WTC11 (cell line): ENCODE data around the gene SNX3. TPM values are rescaled to one million over a fixed set of nuclear protein-coding genes. Genes with fewer than 3 reads are reported as not detected.

Experiments used
- ATAC-seq: fragments of 200-7000 bp; cut with Tn5 transposase; 2 replicates; pipeline ENCODE4 v1.10.0; 2021; ENCODE audit warnings: mild to moderate bottlenecking, moderate library complexity
- CTCF ChIA-PET: fragments of 300-600 bp; sonication (Branson Sonifier 250); formaldehyde crosslinking; loops from one replicate; lab custom pipeline; 2021; ENCODE audit warnings: antibody characterized with exemption; lab: Charles Lee
- POLR2A ChIA-PET: fragments of 350-600 bp; sonication (Branson Sonifier 250); formaldehyde crosslinking; loops from one replicate; lab custom pipeline; 2021; ENCODE audit warnings: antibody characterized with exemption; lab: Charles Lee
- DNase-seq: peaks from one replicate; pipeline ENCODE4 v3.0.0; 2021; ENCODE audit warnings: low spot score
- H3K27ac Mint-ChIP-seq: 2 replicates; pipeline ENCODE4 v1.8.0; 2021; ENCODE audit warnings: mixed read lengths
- H3K27me3 Mint-ChIP-seq: 2 replicates; pipeline ENCODE4 v1.8.0; 2021; ENCODE audit warnings: low read depth, mild to moderate bottlenecking, moderate library complexity, mixed read lengths
- H3K36me3 Mint-ChIP-seq: 2 replicates; pipeline ENCODE4 v1.8.0; 2021; ENCODE audit warnings: mixed read lengths
- H3K4me1 Mint-ChIP-seq: 2 replicates; pipeline ENCODE4 v1.8.0; 2022; ENCODE audit warnings: mixed read lengths
- H3K4me3 Mint-ChIP-seq: 2 replicates; pipeline ENCODE4 v1.8.0; 2021; ENCODE audit warnings: mild to moderate bottlenecking, moderate library complexity, mixed read lengths
- H3K9me3 Mint-ChIP-seq: 2 replicates; pipeline ENCODE4 v1.8.0; 2021; ENCODE audit warnings: mixed read lengths
- ATF2 ChIP-seq: sonication (generic); formaldehyde crosslinking; IDR thresholded peaks from 2 replicates; pipeline ENCODE4 v1.8.1; 2022; ENCODE audit warnings: low read depth, missing genetic modification reagents, borderline replicate concordance
- CREB1 ChIP-seq: sonication (generic); formaldehyde crosslinking; IDR thresholded peaks from 2 replicates; pipeline ENCODE4 v1.8.0; 2023; ENCODE audit warnings: mild to moderate bottlenecking, missing genetic modification reagents
- CTCF ChIP-seq: fragments of 200-600 bp; IDR thresholded peaks from 2 replicates; pipeline ENCODE4 v1.8.0; 2022; ENCODE audit warnings: antibody characterized with exemption
- E2F1 ChIP-seq: sonication (generic); formaldehyde crosslinking; IDR thresholded peaks from 2 replicates; pipeline ENCODE4 v1.8.0; 2022; ENCODE audit warnings: mild to moderate bottlenecking, missing genetic modification reagents
- ELF4 ChIP-seq: sonication (generic); formaldehyde crosslinking; IDR thresholded peaks from 2 replicates; pipeline ENCODE4 v1.8.1; 2022; ENCODE audit warnings: low read depth, mild to moderate bottlenecking, moderate library complexity, missing genetic modification reagents
- ETV6 ChIP-seq: sonication (generic); formaldehyde crosslinking; IDR thresholded peaks from 2 replicates; pipeline ENCODE4 v1.8.1; 2022; ENCODE audit warnings: mild to moderate bottlenecking, missing genetic modification reagents
- FOXP1 ChIP-seq: sonication (generic); formaldehyde crosslinking; IDR thresholded peaks from 2 replicates; pipeline ENCODE4 v1.8.0; 2022; ENCODE audit warnings: missing genetic modification reagents, mild to moderate bottlenecking, moderate library complexity, borderline replicate concordance
- GTF2I ChIP-seq: fragments of 250-450 bp; sonication (Bioruptor Pico); conservative IDR thresholded peaks from 2 replicates; pipeline ENCODE4 v1.4.0; 2021; ENCODE audit warnings: mild to moderate bottlenecking
- IRF1 ChIP-seq: sonication (generic); formaldehyde crosslinking; IDR thresholded peaks from 2 replicates; pipeline ENCODE4 v1.8.0; 2023; ENCODE audit warnings: missing genetic modification reagents
- JUN ChIP-seq: sonication (generic); formaldehyde crosslinking; IDR thresholded peaks from 2 replicates; pipeline ENCODE4 v1.8.0; 2023; ENCODE audit warnings: mild to moderate bottlenecking, missing genetic modification reagents
- NFE2L1 ChIP-seq: sonication (generic); formaldehyde crosslinking; IDR thresholded peaks from 2 replicates; pipeline ENCODE4 v1.8.1; 2023; ENCODE audit warnings: missing genetic modification reagents
- NFYB ChIP-seq: sonication (generic); formaldehyde crosslinking; conservative IDR thresholded peaks from 2 replicates; pipeline ENCODE4 v1.8.0; 2022; ENCODE audit warnings: low read depth, missing genetic modification reagents
- NR2C2 ChIP-seq: sonication (generic); formaldehyde crosslinking; IDR thresholded peaks from 2 replicates; pipeline ENCODE4 v1.8.0; 2022; ENCODE audit warnings: mild to moderate bottlenecking, missing genetic modification reagents
- SOX15 ChIP-seq: fragments of 250-450 bp; sonication (Bioruptor Pico); IDR thresholded peaks from 2 replicates; pipeline ENCODE4 v1.9.0; 2021; ENCODE audit warnings: mild to moderate bottlenecking
- ZNF416 ChIP-seq: fragments of 250-450 bp; sonication (Bioruptor Pico); IDR thresholded peaks from 2 replicates; pipeline ENCODE4 v1.9.0; 2021; ENCODE audit warnings: mild to moderate bottlenecking, inconsistent platforms
- ZNF512 ChIP-seq: sonication (generic); formaldehyde crosslinking; IDR thresholded peaks from 2 replicates; pipeline ENCODE4 v1.8.1; 2022; ENCODE audit warnings: missing genetic modification reagents, borderline replicate concordance
- ZNF671 ChIP-seq: fragments of 250-450 bp; sonication (Bioruptor Pico); IDR thresholded peaks from 2 replicates; pipeline ENCODE4 v1.8.0; 2021; ENCODE audit warnings: mild to moderate bottlenecking
- total RNA-seq: library from RNA; stranded (reverse); gene quantifications from 3 replicates; pipeline ENCODE4 v1.2.3, GENCODE V29; 2021

SNX3 gene
- total RNA-seq, 1 experiment from 2014 or later, result 66.1 TPM

- no peaks in the 10 kb centered on the region for H3K36me3 Mint-ChIP-seq
- H3K9me3 Mint-ChIP-seq, result no peaks in the 10 kb centered on the region
- no peak for TF ChIP-seq NFE2L1 (CRISPR knock-in tag)
- TF ChIP-seq ZNF671 (CRISPR knock-in tag), result no peak
- TF ChIP-seq JUN (CRISPR knock-in tag), result no peak
- TF ChIP-seq GTF2I (CRISPR knock-in tag), result no peak
- no peak for TF ChIP-seq SOX15 (CRISPR knock-in tag)
- no peak for TF ChIP-seq ZNF416 (CRISPR knock-in tag)
- no peak for TF ChIP-seq IRF1 (CRISPR knock-in tag)
- TF ChIP-seq E2F1 (CRISPR knock-in tag), result no peak
- no peak for TF ChIP-seq ZNF512 (CRISPR knock-in tag)
- POLR2A ChIA-PET, result no interaction called here
- CTCF ChIA-PET, result interaction anchor here (1.8 kb wide), 1 partner anchor 18 kb away, joined by 6 read pairs; no protein-coding TSS in a partner anchor
- DNase-seq, result no peak
- peaks cover 2% of the 10 kb centered on the region; the same call in 1 of the 2 replicates for H3K27me3 Mint-ChIP-seq
- H3K4me1 Mint-ChIP-seq, result no peaks in the 10 kb centered on the region
- H3K27ac Mint-ChIP-seq, result no peak overlapping the region
- H3K4me3 Mint-ChIP-seq, result no peak overlapping the region
- no peak for ATAC-seq
These were observed 67.0 kb downstream of the SNX3 start for GRCh38 chr6:108193835-108194234.

GRCh38 chr6:108193131-108193530, 67.7 kb downstream of the SNX3 start:
- no peak overlapping the region for H3K4me3 Mint-ChIP-seq
- no peak for DNase-seq
- no peaks in the 10 kb centered on the region for H3K36me3 Mint-ChIP-seq
- POLR2A ChIA-PET, result interaction anchor here (0.6 to 0.8 kb wide), 2 partner anchors 114 to 181 kb away, joined by 3 read pairs; no protein-coding TSS in a partner anchor
- H3K9me3 Mint-ChIP-seq, result no peaks in the 10 kb centered on the region
- ATAC-seq, result no peak
- CTCF ChIA-PET, result interaction anchor here (1.8 kb wide), 1 partner anchor 17 kb away, joined by 6 read pairs; no protein-coding TSS in a partner anchor
- H3K27ac Mint-ChIP-seq, result no peak overlapping the region
- H3K4me1 Mint-ChIP-seq, result no peaks in the 10 kb centered on the region
- no peak for TF ChIP-seq CTCF
- no peak for TF ChIP-seq ELF4
- no peak for TF ChIP-seq ZNF671 (CRISPR knock-in tag)
- TF ChIP-seq NFYB (CRISPR knock-in tag), result no peak
- no peak for TF ChIP-seq ETV6 (CRISPR knock-in tag)
- no peak for TF ChIP-seq NR2C2
- H3K27me3 Mint-ChIP-seq, result peaks cover 2% of the 10 kb centered on the region; the same call in 1 of the 2 replicates

GRCh38 chr6:108187519-108187918, 73.3 kb downstream of the SNX3 start:
- Mint-ChIP-seq H3K36me3 (no peaks in the 10 kb centered on the region), H3K4me3 (no peak overlapping the region), H3K4me1 (no peaks in the 10 kb centered on the region), H3K27me3 (peaks cover 24% of the 10 kb centered on the region), H3K27ac (no peak overlapping the region), H3K9me3 (no peaks in the 10 kb centered on the region)
- no peak for ATAC-seq
- DNase-seq, result no peak
- no peak for TF ChIP-seq CREB1
- no peak for TF ChIP-seq FOXP1 (CRISPR knock-in tag)
- no peak for TF ChIP-seq ATF2 (CRISPR knock-in tag)
- TF ChIP-seq, all 79 proteins: peak for 0
- POLR2A ChIA-PET, result no interaction called here
- CTCF ChIA-PET, result interaction anchor here (1.8 kb wide), 1 partner anchor 12 kb away, joined by 8 read pairs; no protein-coding TSS in a partner anchor
